Measurements from ENCODE around the gene LRRFIP2.

The LRRFIP2 gene

DNA sequence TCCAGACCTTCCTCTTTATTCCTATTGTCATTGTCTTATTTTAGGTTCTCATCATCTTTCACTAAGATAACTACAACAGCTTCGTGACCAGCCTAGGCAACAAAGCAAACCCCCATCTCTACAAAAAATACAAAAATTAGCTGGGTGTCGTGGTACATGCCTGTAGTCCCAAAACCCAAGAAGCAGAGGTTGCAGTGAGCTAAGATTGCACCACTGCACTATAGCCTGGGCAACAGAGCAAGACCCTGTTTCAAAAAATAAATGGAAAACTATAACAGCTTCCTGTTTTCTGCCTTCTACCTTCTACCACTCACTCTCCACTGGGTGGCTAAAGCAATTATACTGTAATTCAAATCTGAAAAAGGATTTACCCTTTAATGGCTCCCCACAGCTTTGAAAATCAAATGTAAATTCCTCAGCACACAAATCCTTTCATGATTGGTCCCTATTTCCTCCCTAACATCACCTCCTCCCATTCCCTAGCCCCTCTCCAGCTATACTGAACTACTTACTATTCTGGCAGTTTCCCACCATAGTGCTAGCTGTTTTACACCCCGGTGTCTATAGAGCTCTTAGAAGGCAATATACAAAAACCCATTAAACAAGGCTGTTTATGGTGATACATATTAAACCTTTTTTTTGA lies 33.4 kb downstream of the LRRFIP2 start:
- DNase-seq, result no peak
- TF ChIP-seq, protein P1, sequence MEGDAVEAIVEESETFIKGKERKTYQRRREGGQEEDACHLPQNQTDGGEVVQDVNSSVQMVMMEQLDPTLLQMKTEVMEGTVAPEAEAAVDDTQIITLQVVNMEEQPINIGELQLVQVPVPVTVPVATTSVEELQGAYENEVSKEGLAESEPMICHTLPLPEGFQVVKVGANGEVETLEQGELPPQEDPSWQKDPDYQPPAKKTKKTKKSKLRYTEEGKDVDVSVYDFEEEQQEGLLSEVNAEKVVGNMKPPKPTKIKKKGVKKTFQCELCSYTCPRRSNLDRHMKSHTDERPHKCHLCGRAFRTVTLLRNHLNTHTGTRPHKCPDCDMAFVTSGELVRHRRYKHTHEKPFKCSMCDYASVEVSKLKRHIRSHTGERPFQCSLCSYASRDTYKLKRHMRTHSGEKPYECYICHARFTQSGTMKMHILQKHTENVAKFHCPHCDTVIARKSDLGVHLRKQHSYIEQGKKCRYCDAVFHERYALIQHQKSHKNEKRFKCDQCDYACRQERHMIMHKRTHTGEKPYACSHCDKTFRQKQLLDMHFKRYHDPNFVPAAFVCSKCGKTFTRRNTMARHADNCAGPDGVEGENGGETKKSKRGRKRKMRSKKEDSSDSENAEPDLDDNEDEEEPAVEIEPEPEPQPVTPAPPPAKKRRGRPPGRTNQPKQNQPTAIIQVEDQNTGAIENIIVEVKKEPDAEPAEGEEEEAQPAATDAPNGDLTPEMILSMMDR (IDR thresholded peaks at IDR 0.05), result no peak
- intact Hi-C loops (cut with DNase I; ENCODE audit: low total_unique reads), result no loop called here
- Histone ChIP-seq H3K4me3 (no peak overlapping the region), H3K36me3 (peaks cover 6 to 12% (median 8%) of the 10 kb centered on the region in 3 donors), H3K27ac (no peak overlapping the region), H3K9me3 (no peaks in the 10 kb centered on the region), H3K4me1 (peaks cover 0 to 39% (median 13%) of the 10 kb centered on the region in 4 donors), H3K27me3 (no peaks in the 10 kb centered on the region)

DNA sequence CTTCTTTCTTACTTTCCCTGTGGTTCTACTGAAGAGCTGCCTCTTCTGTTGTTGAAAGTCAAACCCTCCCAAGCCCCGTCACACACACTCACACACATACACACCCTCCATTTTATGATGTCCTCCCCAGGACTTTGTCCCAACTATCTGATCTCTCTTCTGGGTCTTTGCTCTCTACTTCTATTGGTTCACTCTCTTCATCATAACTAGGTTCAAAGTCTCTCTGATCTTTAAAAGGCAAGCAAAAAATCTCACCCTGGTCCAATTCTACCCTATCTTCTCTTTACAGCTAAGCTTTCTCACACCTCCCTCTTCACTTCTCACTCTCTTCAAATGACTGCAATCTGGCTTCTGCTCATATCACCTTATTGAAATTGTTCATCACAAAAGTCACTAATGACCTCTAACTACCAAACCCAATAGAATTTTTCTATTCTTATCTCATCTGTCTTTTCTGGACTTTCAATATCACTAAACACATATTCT lies 34.8 kb downstream of the LRRFIP2 start:
- H3K27me3 ChIP-seq, result no peaks in the 10 kb centered on the region
- H3K36me3 ChIP-seq, result peaks cover 6 to 12% (median 8%) of the 10 kb centered on the region in 3 donors
- peaks cover 0 to 25% (median 7%) of the 10 kb centered on the region in 4 donors for H3K4me1 ChIP-seq
- H3K27ac ChIP-seq, result no peak overlapping the region
- intact Hi-C loops (cut with DNase I; ENCODE audit: low total_unique reads), result no loop called here
- TF ChIP-seq, protein P1 (IDR thresholded peaks at IDR 0.05), result no peak
- DNase-seq, result no peak
- H3K4me3 ChIP-seq, result no peak overlapping the region
- H3K9me3 ChIP-seq, result no peaks in the 10 kb centered on the region

DNA sequence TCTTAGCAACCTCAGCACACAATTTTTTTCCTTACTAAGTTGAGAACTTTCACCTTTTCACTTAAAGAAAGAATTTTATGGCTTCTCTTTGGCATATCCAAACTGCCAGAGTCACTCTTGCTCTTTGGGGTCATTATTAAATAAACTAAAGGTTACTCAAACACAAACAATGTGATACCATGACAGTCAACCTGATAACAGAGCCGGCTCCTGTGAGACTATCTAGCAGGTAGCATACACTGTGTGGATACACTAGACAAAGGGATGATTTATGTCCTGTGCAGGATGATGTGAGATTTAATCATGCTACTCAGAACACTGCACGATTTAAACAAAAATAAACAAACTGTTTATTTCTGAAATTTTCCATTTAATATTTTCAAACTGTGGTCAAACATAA lies 35.6 kb downstream of the LRRFIP2 start:
- DNase-seq, result no peak
- H3K4me1 ChIP-seq, result peaks cover 0 to 21% (median 5%) of the 10 kb centered on the region in 4 donors
- no peaks in the 10 kb centered on the region for H3K27me3 ChIP-seq
- H3K9me3 ChIP-seq, result no peaks in the 10 kb centered on the region
- intact Hi-C loops (cut with DNase I; ENCODE audit: low total_unique reads), result no loop called here
- peaks cover 4 to 12% (median 6%) of the 10 kb centered on the region in 3 donors for H3K36me3 ChIP-seq
- H3K27ac ChIP-seq, result no peak overlapping the region
- TF ChIP-seq, protein P1 (IDR thresholded peaks at IDR 0.05), result no peak
- no peak overlapping the region for H3K4me3 ChIP-seq

DNA sequence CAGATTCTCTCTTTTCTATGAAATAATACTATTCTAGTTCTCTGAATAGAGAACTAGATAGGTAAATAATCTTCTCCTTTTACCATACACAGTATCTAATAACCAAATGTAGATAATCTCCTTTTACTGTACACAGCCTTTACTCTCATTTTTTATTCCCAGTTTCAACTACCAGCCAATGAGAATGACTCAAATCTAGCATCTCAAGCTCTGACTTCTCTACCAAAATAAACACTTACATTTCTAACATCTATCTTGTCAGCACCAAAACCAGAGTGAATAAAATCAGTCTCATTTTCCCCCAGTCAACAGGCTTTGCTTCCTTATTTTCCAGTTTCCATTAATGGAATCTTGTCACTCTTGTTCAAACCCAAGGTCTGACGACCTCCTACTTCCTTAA lies 36.9 kb downstream of the LRRFIP2 start:
- DNase-seq, result no peak
- intact Hi-C loops (cut with DNase I; ENCODE audit: low total_unique reads), result no loop called here

DNA sequence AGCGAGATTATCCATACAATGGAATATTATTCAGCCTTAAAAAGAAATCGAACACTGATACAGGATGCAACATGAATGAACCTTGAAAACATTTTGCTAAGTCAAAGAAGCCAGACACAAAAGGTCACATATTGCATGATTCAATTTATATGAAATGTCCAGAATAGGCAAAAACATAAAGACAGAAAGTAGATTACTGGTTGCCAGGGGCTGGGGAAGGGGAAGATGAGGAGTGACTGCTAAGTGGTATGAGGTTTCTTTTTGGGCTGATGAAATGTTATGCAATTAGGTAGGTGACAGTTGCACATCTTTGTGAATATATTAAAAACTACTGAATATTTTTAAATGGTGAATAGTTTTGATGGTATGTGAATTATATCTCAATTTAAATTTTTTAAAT lies 38.3 kb downstream of the LRRFIP2 start:
- no peak overlapping the region for H3K27ac ChIP-seq
- intact Hi-C loops (cut with DNase I; ENCODE audit: low total_unique reads), result no loop called here
- no peak for DNase-seq

More for the DNA sequence above, 36.9 kb downstream of the LRRFIP2 start:
- Histone ChIP-seq H3K27me3 (no peaks in the 10 kb centered on the region), H3K27ac (no peak overlapping the region), H3K4me3 (no peak overlapping the region), H3K36me3 (no peaks in the 10 kb centered on the region), H3K4me1 (peaks cover 0 to 31% (median 5%) of the 10 kb centered on the region in 4 donors), H3K9me3 (no peaks in the 10 kb centered on the region)
- TF ChIP-seq, protein P1 (IDR thresholded peaks at IDR 0.05), result no peak

More for the DNA sequence above, 38.3 kb downstream of the LRRFIP2 start:
- no peaks in the 10 kb centered on the region for H3K9me3 ChIP-seq
- H3K4me3 ChIP-seq, result no peak overlapping the region
- peaks cover 0 to 45% (median 9%) of the 10 kb centered on the region in 4 donors for H3K4me1 ChIP-seq
- no peaks in the 10 kb centered on the region for H3K27me3 ChIP-seq
- no peaks in the 10 kb centered on the region for H3K36me3 ChIP-seq
- TF ChIP-seq, protein P1 (IDR thresholded peaks at IDR 0.05), result no peak

Measured in tibial artery (tissue), 4 donors.